Liver (tissue), 9 donors: ENCODE data around the gene NAPB. TPM values are rescaled to one million over a fixed set of nuclear protein-coding genes. Genes with fewer than 3 reads are reported as not detected.

Experiments
- DNase-seq: peaks from one replicate; pipeline ENCODE4 v3.0.0-alpha.2; 2017; ENCODE audit warnings: low spot score
- H3K27ac ChIP-seq, 2 donors: one replicate each; pipeline ENCODE4 v1.7.0; 2013; ENCODE audit warnings: inconsistent platforms in 2 of 2, low read length in 2 of 2, control low read depth in 1 of 2, low read depth in 1 of 2, mild to moderate bottlenecking in 1 of 2
- H3K27me3 ChIP-seq, 4 donors: one replicate each; pipeline versions ENCODE4 v1.6.1 to v1.7.0; 2013; ENCODE audit warnings: low read length in 3 of 4, inconsistent platforms in 1 of 4, mild to moderate bottlenecking in 1 of 4, moderate library complexity in 1 of 4; ENCODE audit not compliant: control insufficient read depth in 4 of 4, insufficient read depth in 4 of 4
- H3K36me3 ChIP-seq, 4 donors: one replicate each; pipeline versions ENCODE4 v1.6.1 to v1.7.0; 2013; ENCODE audit warnings: low read length in 3 of 4, mild to moderate bottlenecking in 3 of 4, low read depth in 1 of 4, moderate library complexity in 1 of 4; ENCODE audit not compliant: control insufficient read depth in 4 of 4, insufficient read depth in 3 of 4
- H3K4me1 ChIP-seq, 4 donors: one replicate each; pipeline versions ENCODE4 v1.6.1 to v1.7.0; 2013; ENCODE audit warnings: low read length in 3 of 4, mild to moderate bottlenecking in 3 of 4, moderate library complexity in 1 of 4; ENCODE audit not compliant: control insufficient read depth in 4 of 4, insufficient read depth in 4 of 4
- H3K4me3 ChIP-seq, 3 donors: one replicate each; pipeline versions ENCODE4 v1.6.1 to v1.7.0; 2013; ENCODE audit warnings: low read length in 3 of 3, control low read depth in 1 of 3, low read depth in 1 of 3, mild to moderate bottlenecking in 1 of 3
- H3K9ac ChIP-seq, 2 donors: one replicate each; pipeline ENCODE4 v1.7.0; 2013; ENCODE audit warnings: low read length in 2 of 2, mild to moderate bottlenecking in 2 of 2, moderate library complexity in 2 of 2, control low read depth in 1 of 2, low read depth in 1 of 2
- H3K9me3 ChIP-seq, 4 donors: one replicate each; pipeline versions ENCODE4 v1.6.1 to v1.7.0; 2013; ENCODE audit warnings: low read length in 3 of 4; ENCODE audit not compliant: control insufficient read depth in 4 of 4
- ATF3 ChIP-seq: IDR thresholded peaks from 2 replicates; pipeline ENCODE4 v1.6.1; 2016; ENCODE audit warnings: antibody characterized with exemption
- EGR1 ChIP-seq, 2 donors: IDR thresholded peaks; 2 replicates each; pipeline ENCODE4 v1.6.1; 2016 to 2018; ENCODE audit warnings: antibody characterized with exemption in 2 of 2, low read depth in 2 of 2
- FOXA1 ChIP-seq: IDR thresholded peaks from 2 replicates; pipeline ENCODE4 v1.6.1; 2016; ENCODE audit warnings: antibody characterized with exemption
- GABPA ChIP-seq, 2 donors: IDR thresholded peaks in 1 of 2; conservative IDR thresholded peaks in 1 of 2; 2 replicates each; pipeline ENCODE4 v1.6.1; 2016; ENCODE audit warnings: antibody characterized with exemption in 2 of 2, mild to moderate bottlenecking in 1 of 2, moderate library complexity in 1 of 2
- HNF4A ChIP-seq, 2 donors: conservative IDR thresholded peaks; 2 replicates each; pipeline ENCODE4 v1.6.1; 2016; ENCODE audit warnings: antibody characterized with exemption in 2 of 2, mild to moderate bottlenecking in 2 of 2
- HNF4G ChIP-seq: IDR thresholded peaks from 2 replicates; pipeline ENCODE4 v1.6.1; 2016; ENCODE audit warnings: antibody characterized with exemption
- JUND ChIP-seq, 2 donors: IDR thresholded peaks; 2 replicates each; pipeline ENCODE4 v1.6.1; 2016; ENCODE audit warnings: antibody characterized with exemption in 2 of 2
- MAX ChIP-seq: IDR thresholded peaks from 2 replicates; pipeline ENCODE4 v1.6.1; 2016; ENCODE audit warnings: antibody characterized with exemption
- NR2F2 ChIP-seq: IDR thresholded peaks from 2 replicates; pipeline ENCODE4 v1.6.1; 2016; ENCODE audit warnings: antibody characterized with exemption
- RAD21 ChIP-seq, 2 donors: IDR thresholded peaks; 2 replicates each; pipeline ENCODE4 v1.6.1; 2016; ENCODE audit warnings: antibody characterized with exemption in 2 of 2, mild to moderate bottlenecking in 2 of 2
- REST ChIP-seq: IDR thresholded peaks from 2 replicates; pipeline ENCODE4 v1.6.1; 2016; ENCODE audit warnings: antibody characterized with exemption, mild to moderate bottlenecking
- RXRA ChIP-seq, 2 donors: IDR thresholded peaks; 2 replicates each; pipeline ENCODE4 v1.6.1; 2017 to 2018; ENCODE audit warnings: antibody characterized with exemption in 2 of 2, mild to moderate bottlenecking in 1 of 2
- SP1 ChIP-seq: IDR thresholded peaks from 2 replicates; pipeline ENCODE4 v1.6.1; 2018; ENCODE audit warnings: antibody characterized with exemption, mild to moderate bottlenecking
- ZBTB33 ChIP-seq: IDR thresholded peaks from 2 replicates; pipeline ENCODE4 v1.6.1; 2016; ENCODE audit warnings: antibody characterized with exemption
- WGBS: extraction: QIAGEN DNeasy Blood & Tissue Kit; methylation state at CpG from one replicate; pipeline ENCODE4 v1.1.7; 2013; 5-methylcytosine and 5-hydroxymethylcytosine counted together
- polyA plus RNA-seq, 2 donors: library from polyadenylated mRNA; stranded (reverse) in 1 of 2; unstranded in 1 of 2; fragments of 200-250 nt in 1 of 2; fragments of >200 nt in 1 of 2; fragmentation: Nextera tagmentation in 1 of 2; extraction: Ambion mirVana in 1 of 2; gene quantifications; one replicate each; pipeline versions ENCODE4 v1.2.1 to v1.2.3, GENCODE V29; 2013 to 2015
- total RNA-seq, 2 donors: library from RNA; depleted of rRNA; stranded (reverse); fragments of >200 nt; gene quantifications; one replicate each; pipeline ENCODE4 v1.2.3, GENCODE V29; 2014
- donor health status: healthy.
- donor health status: healthy.
- donor health status: healthy.
- donor health status: healthy.
- donor health status: healthy.

NAPB gene
- total and polyA plus RNA-seq, 4 donors = 2.4 to 10.6 (median 4.5) TPM

- Histone ChIP-seq H3K36me3 (no peaks in the 10 kb centered on the region), H3K9ac (no peak overlapping the region), H3K4me1 (peaks cover 9 to 27% (median 14%) of the 10 kb centered on the region in 4 donors), H3K27me3 (no peaks in the 10 kb centered on the region), H3K9me3 (no peaks in the 10 kb centered on the region), H3K4me3 (no peak overlapping the region), H3K27ac (no peak overlapping the region)
- DNase-seq = no peak
- WGBS = 83% methylated on average over 6 of the region's 6 CpGs
- TF ChIP-seq NR2F2 (no peak), JUND (IDR thresholded peaks at IDR 0.05) (no peak), RAD21 (IDR thresholded peaks at IDR 0.05) (no peak), HNF4G (no peak), MAX (no peak), RXRA (IDR thresholded peaks at IDR 0.05) (no peak), SP1 (no peak), ATF3 (no peak), ZBTB33 (no peak), EGR1 (IDR thresholded peaks at IDR 0.05; ENCODE audit: low read depth in 2 of 2) (no peak), HNF4A (conservative IDR thresholded peaks at IDR 0.05) (no peak)
Measured at GRCh38 chr20:23415959-23416583, 5.2 kb downstream of the NAPB start.

- 78% methylated on average over 5 of the region's 5 CpGs for WGBS
- Histone ChIP-seq H3K36me3 (no peaks in the 10 kb centered on the region), H3K9me3 (no peaks in the 10 kb centered on the region), H3K4me3 (no peak overlapping the region), H3K27me3 (no peaks in the 10 kb centered on the region), H3K4me1 (peaks cover 9 to 27% (median 14%) of the 10 kb centered on the region in 4 donors), H3K9ac (no peak overlapping the region), H3K27ac (no peak overlapping the region)
- no peak for TF ChIP-seq EGR1 (IDR thresholded peaks at IDR 0.05; ENCODE audit: low read depth in 2 of 2)
- TF ChIP-seq ZBTB33 = no peak
- TF ChIP-seq FOXA1 = no peak
- TF ChIP-seq REST = no peak
- no peak for TF ChIP-seq RXRA (IDR thresholded peaks at IDR 0.05)
- no peak for TF ChIP-seq HNF4G
- no peak for TF ChIP-seq SP1
- TF ChIP-seq GABPA (IDR thresholded peaks at IDR 0.05 in 1 of 2, conservative IDR thresholded peaks at IDR 0.05 in 1 of 2) = no peak
- TF ChIP-seq RAD21 (IDR thresholded peaks at IDR 0.05) = no peak
- no peak for TF ChIP-seq MAX
- TF ChIP-seq ATF3 = no peak
- TF ChIP-seq JUND (IDR thresholded peaks at IDR 0.05) = no peak
- no peak for DNase-seq
Measured at GRCh38 chr20:23415555-23415954, 5.7 kb downstream of the NAPB start.
